GM23338 (cell line): ENCODE data around the gene SLFN12. TPM values are rescaled to one million over a fixed set of nuclear protein-coding genes. Genes with fewer than 3 reads are reported as not detected.
A peak's percentile ranks its signal among the peaks of the same experiment; 100 is the strongest.

ENCODE experiments used
- ATAC-seq: fragments of 200-7000 bp; cut with Tn5 transposase; 3 replicates; pipeline ENCODE4 v1.9.1; 2020
- DNase-seq: peaks from one replicate; pipeline ENCODE4 v3.0.0-alpha.2; 2015; ENCODE audit warnings: low spot score
- H2AFZ ChIP-seq: fragments of 200-600 bp; sonication (generic); 2 replicates; pipeline ENCODE4 v1.8.0; 2016; ENCODE audit warnings: antibody characterized with exemption, mild to moderate bottlenecking, moderate library complexity
- H3F3A ChIP-seq: fragments of 200-600 bp; sonication (generic); replicated peaks from 2 replicates; pipeline ENCODE4 v1.8.0; 2017; ENCODE audit warnings: antibody characterized with exemption, mixed run types, low read depth
- H3K27ac ChIP-seq: fragments of 200-600 bp; sonication (generic); 2 replicates; pipeline ENCODE4 v1.6.1; 2016; ENCODE audit warnings: low read depth
- H3K27me3 ChIP-seq: fragments of 200-600 bp; sonication (generic); 2 replicates; pipeline ENCODE4 v1.8.0; 2016; ENCODE audit warnings: mild to moderate bottlenecking, mixed run types, moderate library complexity; ENCODE audit not compliant: insufficient read depth
- H3K36me3 ChIP-seq: fragments of 200-600 bp; sonication (generic); 2 replicates; pipeline ENCODE4 v1.8.0; 2016; ENCODE audit warnings: mild to moderate bottlenecking; ENCODE audit not compliant: insufficient read depth
- H3K4me1 ChIP-seq: fragments of 200-600 bp; sonication (generic); 2 replicates; pipeline ENCODE4 v1.8.0; 2016; ENCODE audit warnings: mild to moderate bottlenecking, moderate library complexity; ENCODE audit not compliant: insufficient read depth
- H3K4me2 ChIP-seq: fragments of 200-600 bp; sonication (generic); 2 replicates; pipeline ENCODE4 v1.7.1; 2017; ENCODE audit warnings: mixed run types
- H3K4me3 ChIP-seq: fragments of 200-600 bp; sonication (generic); 2 replicates; pipeline ENCODE4 v1.6.1; 2016; ENCODE audit warnings: mixed run types
- H3K79me2 ChIP-seq: fragments of 200-600 bp; sonication (generic); replicated peaks from 2 replicates; pipeline ENCODE4 v1.8.0; 2017; ENCODE audit warnings: mild to moderate bottlenecking; ENCODE audit not compliant: insufficient read depth
- H3K9me2 ChIP-seq: fragments of 200-600 bp; sonication (generic); 2 replicates; pipeline ENCODE4 v1.8.0; 2017; ENCODE audit not compliant: insufficient read depth
- H4K20me1 ChIP-seq: fragments of 200-600 bp; sonication (generic); replicated peaks from 2 replicates; pipeline ENCODE4 v1.8.0; 2017; ENCODE audit warnings: mild to moderate bottlenecking; ENCODE audit not compliant: insufficient read depth
- H3K27ac Mint-ChIP-seq: 2 replicates; pipeline ENCODE4 v1.8.0; 2020; ENCODE audit warnings: inconsistent platforms, mild to moderate bottlenecking, moderate library complexity, mixed read lengths
- H3K27me3 Mint-ChIP-seq: 3 replicates; pipeline ENCODE4 v1.8.0; 2022; ENCODE audit warnings: low read depth, mild to moderate bottlenecking, moderate library complexity, mixed read lengths, inconsistent platforms; ENCODE audit not compliant: insufficient read depth, poor library complexity
- H3K36me3 Mint-ChIP-seq: 3 replicates; pipeline ENCODE4 v1.8.0; 2021; ENCODE audit warnings: low read depth, mild to moderate bottlenecking, inconsistent platforms, moderate library complexity, mixed read lengths
- H3K4me1 Mint-ChIP-seq: 3 replicates; pipeline ENCODE4 v1.8.0; 2020; ENCODE audit warnings: mild to moderate bottlenecking, inconsistent platforms, mixed read lengths
- H3K4me3 Mint-ChIP-seq: 3 replicates; pipeline ENCODE4 v1.8.0; 2021; ENCODE audit warnings: moderate library complexity, mild to moderate bottlenecking, inconsistent platforms, mixed read lengths
- H3K9me3 Mint-ChIP-seq: 3 replicates; pipeline ENCODE4 v1.8.0; 2020; ENCODE audit warnings: moderate library complexity, mild to moderate bottlenecking, inconsistent platforms, mixed read lengths
- EZH2 ChIP-seq: fragments of 200-600 bp; sonication (generic); IDR thresholded peaks from one replicate; pipeline ENCODE4 v1.8.0; 2017; ENCODE audit warnings: antibody characterized with exemption, mild to moderate bottlenecking, low read depth; ENCODE audit not compliant: unreplicated experiment
- EZH2phosphoT487 ChIP-seq: fragments of 200-600 bp; sonication (generic); IDR thresholded peaks from one replicate; pipeline ENCODE4 v1.8.1; 2018; ENCODE audit warnings: antibody characterized with exemption; ENCODE audit not compliant: unreplicated experiment
- NANOG ChIP-seq: IDR thresholded peaks from 2 replicates; pipeline ENCODE4 v1.6.1; 2016; ENCODE audit warnings: antibody characterized with exemption, borderline replicate concordance
- POLR2AphosphoS5 ChIP-seq: IDR thresholded peaks from 2 replicates; pipeline ENCODE4 v1.6.1; 2016; ENCODE audit warnings: antibody characterized with exemption, low read depth
- STAT1 ChIP-seq: IDR thresholded peaks from one replicate; pipeline ENCODE4 v1.6.1; 2016; ENCODE audit warnings: antibody characterized with exemption; ENCODE audit not compliant: unreplicated experiment
- ZNF114 ChIP-seq: fragments of 250-450 bp; sonication (Bioruptor Pico); IDR thresholded peaks from 2 replicates; pipeline ENCODE4 v1.5.0; 2020; ENCODE audit warnings: mild to moderate bottlenecking, moderate library complexity
- ZNF331 ChIP-seq: fragments of 250-450 bp; sonication (Bioruptor Pico); IDR thresholded peaks from 2 replicates; pipeline ENCODE4 v1.5.0; 2020; ENCODE audit warnings: low read depth, mild to moderate bottlenecking, moderate library complexity
- polyA plus RNA-seq: library from polyadenylated mRNA; unstranded; fragments of >200 nt; fragmentation: Nextera tagmentation; extraction: Ambion mirVana; gene quantifications from 2 replicates; pipeline ENCODE4 v1.2.1, GENCODE V29; 2016
- total RNA-seq: library from RNA; depleted of rRNA; stranded (reverse); fragments of >200 nt; shearing (Covaris generic); gene quantifications from 2 replicates; pipeline ENCODE4 v1.2.3, GENCODE V29; 2014
- TF ChIP-seq, protein P1 (sequence below), 2 experiments: fragments of 200-600 bp in 1 of 2; sonication (generic) in 1 of 2; conservative IDR thresholded peaks; 2 replicates each; pipeline versions ENCODE4 v1.5.1 to v1.6.1; 2016 to 2017; ENCODE audit warnings: antibody characterized with exemption in 2 of 2, low read depth in 2 of 2, mild to moderate bottlenecking in 2 of 2, moderate library complexity in 1 of 2
- TF ChIP-seq, protein P2 (sequence below): fragments of 250-450 bp; sonication (Bioruptor Pico); IDR thresholded peaks from 2 replicates; pipeline ENCODE4 v1.5.0; 2020; ENCODE audit warnings: mild to moderate bottlenecking, moderate library complexity
- TF ChIP-seq, protein P3 (sequence below): IDR thresholded peaks from 2 replicates; pipeline ENCODE4 v1.6.1; 2016; ENCODE audit warnings: antibody characterized with exemption
- TF ChIP-seq, protein P4 (sequence below): IDR thresholded peaks from one replicate; pipeline ENCODE4 v1.6.1; 2018; ENCODE audit warnings: antibody characterized with exemption; ENCODE audit not compliant: unreplicated experiment

Gene SLFN12
- total and polyA plus RNA-seq, 2 experiments from 2014 or later, result 3.5 to 9.2 TPM

DNA sequence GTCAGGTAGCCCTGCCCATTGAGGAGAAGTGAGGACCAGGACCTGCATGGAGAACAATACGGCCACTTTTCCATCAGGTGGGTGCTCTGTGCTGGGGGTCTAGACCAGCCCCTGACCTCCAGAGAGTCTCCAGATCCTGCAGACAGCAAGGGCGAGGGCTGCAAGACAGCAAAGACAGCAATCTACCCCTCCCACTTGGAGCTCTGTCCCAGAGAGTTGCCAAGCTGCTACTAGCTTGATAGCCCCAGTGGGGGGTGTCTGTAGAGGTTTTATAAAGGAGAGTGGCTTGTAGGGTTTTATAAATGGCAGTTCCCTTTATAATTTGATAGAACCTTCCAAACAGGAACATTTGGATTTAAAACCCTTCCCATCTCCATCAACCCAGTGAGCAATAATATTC, 42.1 kb downstream of the SLFN12 start:
- 0 out of 2 replicates have a peak, but pooled peaks cover 8% of the 10 kb centered on the region for H3K27me3 ChIP-seq
- H3K4me2 ChIP-seq, result no peak overlapping the region
- TF ChIP-seq NANOG (no peak), ZNF114 (CRISPR knock-in tag) (no peak), EZH2phosphoT487 (no peak), POLR2AphosphoS5 (no peak), STAT1 (no peak), ZNF331 (CRISPR knock-in tag) (no peak), EZH2 (no peak)
- TF ChIP-seq, protein P1, sequence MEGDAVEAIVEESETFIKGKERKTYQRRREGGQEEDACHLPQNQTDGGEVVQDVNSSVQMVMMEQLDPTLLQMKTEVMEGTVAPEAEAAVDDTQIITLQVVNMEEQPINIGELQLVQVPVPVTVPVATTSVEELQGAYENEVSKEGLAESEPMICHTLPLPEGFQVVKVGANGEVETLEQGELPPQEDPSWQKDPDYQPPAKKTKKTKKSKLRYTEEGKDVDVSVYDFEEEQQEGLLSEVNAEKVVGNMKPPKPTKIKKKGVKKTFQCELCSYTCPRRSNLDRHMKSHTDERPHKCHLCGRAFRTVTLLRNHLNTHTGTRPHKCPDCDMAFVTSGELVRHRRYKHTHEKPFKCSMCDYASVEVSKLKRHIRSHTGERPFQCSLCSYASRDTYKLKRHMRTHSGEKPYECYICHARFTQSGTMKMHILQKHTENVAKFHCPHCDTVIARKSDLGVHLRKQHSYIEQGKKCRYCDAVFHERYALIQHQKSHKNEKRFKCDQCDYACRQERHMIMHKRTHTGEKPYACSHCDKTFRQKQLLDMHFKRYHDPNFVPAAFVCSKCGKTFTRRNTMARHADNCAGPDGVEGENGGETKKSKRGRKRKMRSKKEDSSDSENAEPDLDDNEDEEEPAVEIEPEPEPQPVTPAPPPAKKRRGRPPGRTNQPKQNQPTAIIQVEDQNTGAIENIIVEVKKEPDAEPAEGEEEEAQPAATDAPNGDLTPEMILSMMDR (conservative IDR thresholded peaks at IDR 0.05; ENCODE audit: low read depth in 2 of 2), result no peak
- TF ChIP-seq, protein P2, sequence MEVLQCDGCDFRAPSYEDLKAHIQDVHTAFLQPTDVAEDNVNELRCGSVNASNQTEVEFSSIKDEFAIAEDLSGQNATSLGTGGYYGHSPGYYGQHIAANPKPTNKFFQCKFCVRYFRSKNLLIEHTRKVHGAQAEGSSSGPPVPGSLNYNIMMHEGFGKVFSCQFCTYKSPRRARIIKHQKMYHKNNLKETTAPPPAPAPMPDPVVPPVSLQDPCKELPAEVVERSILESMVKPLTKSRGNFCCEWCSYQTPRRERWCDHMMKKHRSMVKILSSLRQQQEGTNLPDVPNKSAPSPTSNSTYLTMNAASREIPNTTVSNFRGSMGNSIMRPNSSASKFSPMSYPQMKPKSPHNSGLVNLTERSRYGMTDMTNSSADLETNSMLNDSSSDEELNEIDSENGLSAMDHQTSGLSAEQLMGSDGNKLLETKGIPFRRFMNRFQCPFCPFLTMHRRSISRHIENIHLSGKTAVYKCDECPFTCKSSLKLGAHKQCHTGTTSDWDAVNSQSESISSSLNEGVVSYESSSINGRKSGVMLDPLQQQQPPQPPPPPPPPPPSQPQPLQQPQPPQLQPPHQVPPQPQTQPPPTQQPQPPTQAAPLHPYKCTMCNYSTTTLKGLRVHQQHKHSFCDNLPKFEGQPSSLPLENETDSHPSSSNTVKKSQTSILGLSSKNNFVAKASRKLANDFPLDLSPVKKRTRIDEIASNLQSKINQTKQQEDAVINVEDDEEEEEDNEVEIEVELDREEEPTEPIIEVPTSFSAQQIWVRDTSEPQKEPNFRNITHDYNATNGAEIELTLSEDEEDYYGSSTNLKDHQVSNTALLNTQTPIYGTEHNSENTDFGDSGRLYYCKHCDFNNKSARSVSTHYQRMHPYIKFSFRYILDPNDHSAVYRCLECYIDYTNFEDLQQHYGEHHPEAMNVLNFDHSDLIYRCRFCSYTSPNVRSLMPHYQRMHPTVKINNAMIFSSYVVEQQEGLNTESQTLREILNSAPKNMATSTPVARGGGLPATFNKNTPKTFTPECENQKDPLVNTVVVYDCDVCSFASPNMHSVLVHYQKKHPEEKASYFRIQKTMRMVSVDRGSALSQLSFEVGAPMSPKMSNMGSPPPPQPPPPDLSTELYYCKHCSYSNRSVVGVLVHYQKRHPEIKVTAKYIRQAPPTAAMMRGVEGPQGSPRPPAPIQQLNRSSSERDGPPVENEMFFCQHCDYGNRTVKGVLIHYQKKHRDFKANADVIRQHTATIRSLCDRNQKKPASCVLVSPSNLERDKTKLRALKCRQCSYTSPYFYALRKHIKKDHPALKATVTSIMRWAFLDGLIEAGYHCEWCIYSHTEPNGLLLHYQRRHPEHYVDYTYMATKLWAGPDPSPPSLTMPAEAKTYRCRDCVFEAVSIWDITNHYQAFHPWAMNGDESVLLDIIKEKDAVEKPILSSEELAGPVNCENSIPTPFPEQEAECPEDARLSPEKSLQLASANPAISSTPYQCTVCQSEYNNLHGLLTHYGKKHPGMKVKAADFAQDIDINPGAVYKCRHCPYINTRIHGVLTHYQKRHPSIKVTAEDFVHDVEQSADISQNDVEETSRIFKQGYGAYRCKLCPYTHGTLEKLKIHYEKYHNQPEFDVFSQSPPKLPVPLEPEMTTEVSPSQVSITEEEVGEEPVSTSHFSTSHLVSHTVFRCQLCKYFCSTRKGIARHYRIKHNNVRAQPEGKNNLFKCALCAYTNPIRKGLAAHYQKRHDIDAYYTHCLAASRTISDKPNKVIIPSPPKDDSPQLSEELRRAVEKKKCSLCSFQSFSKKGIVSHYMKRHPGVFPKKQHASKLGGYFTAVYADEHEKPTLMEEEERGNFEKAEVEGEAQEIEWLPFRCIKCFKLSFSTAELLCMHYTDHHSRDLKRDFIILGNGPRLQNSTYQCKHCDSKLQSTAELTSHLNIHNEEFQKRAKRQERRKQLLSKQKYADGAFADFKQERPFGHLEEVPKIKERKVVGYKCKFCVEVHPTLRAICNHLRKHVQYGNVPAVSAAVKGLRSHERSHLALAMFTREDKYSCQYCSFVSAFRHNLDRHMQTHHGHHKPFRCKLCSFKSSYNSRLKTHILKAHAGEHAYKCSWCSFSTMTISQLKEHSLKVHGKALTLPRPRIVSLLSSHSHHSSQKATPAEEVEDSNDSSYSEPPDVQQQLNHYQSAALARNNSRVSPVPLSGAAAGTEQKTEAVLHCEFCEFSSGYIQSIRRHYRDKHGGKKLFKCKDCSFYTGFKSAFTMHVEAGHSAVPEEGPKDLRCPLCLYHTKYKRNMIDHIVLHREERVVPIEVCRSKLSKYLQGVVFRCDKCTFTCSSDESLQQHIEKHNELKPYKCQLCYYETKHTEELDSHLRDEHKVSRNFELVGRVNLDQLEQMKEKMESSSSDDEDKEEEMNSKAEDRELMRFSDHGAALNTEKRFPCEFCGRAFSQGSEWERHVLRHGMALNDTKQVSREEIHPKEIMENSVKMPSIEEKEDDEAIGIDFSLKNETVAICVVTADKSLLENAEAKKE, result no peak
- TF ChIP-seq, protein P3, sequence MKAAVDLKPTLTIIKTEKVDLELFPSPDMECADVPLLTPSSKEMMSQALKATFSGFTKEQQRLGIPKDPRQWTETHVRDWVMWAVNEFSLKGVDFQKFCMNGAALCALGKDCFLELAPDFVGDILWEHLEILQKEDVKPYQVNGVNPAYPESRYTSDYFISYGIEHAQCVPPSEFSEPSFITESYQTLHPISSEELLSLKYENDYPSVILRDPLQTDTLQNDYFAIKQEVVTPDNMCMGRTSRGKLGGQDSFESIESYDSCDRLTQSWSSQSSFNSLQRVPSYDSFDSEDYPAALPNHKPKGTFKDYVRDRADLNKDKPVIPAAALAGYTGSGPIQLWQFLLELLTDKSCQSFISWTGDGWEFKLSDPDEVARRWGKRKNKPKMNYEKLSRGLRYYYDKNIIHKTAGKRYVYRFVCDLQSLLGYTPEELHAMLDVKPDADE, result no peak
- TF ChIP-seq, protein P4, sequence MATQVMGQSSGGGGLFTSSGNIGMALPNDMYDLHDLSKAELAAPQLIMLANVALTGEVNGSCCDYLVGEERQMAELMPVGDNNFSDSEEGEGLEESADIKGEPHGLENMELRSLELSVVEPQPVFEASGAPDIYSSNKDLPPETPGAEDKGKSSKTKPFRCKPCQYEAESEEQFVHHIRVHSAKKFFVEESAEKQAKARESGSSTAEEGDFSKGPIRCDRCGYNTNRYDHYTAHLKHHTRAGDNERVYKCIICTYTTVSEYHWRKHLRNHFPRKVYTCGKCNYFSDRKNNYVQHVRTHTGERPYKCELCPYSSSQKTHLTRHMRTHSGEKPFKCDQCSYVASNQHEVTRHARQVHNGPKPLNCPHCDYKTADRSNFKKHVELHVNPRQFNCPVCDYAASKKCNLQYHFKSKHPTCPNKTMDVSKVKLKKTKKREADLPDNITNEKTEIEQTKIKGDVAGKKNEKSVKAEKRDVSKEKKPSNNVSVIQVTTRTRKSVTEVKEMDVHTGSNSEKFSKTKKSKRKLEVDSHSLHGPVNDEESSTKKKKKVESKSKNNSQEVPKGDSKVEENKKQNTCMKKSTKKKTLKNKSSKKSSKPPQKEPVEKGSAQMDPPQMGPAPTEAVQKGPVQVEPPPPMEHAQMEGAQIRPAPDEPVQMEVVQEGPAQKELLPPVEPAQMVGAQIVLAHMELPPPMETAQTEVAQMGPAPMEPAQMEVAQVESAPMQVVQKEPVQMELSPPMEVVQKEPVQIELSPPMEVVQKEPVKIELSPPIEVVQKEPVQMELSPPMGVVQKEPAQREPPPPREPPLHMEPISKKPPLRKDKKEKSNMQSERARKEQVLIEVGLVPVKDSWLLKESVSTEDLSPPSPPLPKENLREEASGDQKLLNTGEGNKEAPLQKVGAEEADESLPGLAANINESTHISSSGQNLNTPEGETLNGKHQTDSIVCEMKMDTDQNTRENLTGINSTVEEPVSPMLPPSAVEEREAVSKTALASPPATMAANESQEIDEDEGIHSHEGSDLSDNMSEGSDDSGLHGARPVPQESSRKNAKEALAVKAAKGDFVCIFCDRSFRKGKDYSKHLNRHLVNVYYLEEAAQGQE, result no peak
- no peaks in the 10 kb centered on the region; the same call in 1 of the 2 replicates for H3K9me2 ChIP-seq
- no peak overlapping the region for H3K27ac ChIP-seq
- H3K79me2 ChIP-seq, result no peaks in the 10 kb centered on the region
- Mint-ChIP-seq H3K27me3 (peaks cover 2% of the 10 kb centered on the region), H3K36me3 (peaks cover 7% of the 10 kb centered on the region), H3K9me3 (peaks cover 15% of the 10 kb centered on the region), H3K27ac (no peak overlapping the region), H3K4me1 (peaks cover 8% of the 10 kb centered on the region), H3K4me3 (no peak overlapping the region)
- no peak overlapping the region for H3K4me3 ChIP-seq
- peak; percentile 22 for DNase-seq
- peaks cover 5% of the 10 kb centered on the region; the same call in 1 of the 2 replicates for H4K20me1 ChIP-seq
- H3K4me1 ChIP-seq, result no peaks in the 10 kb centered on the region
- H3F3A ChIP-seq, result no peaks in the 10 kb centered on the region
- no peaks in the 10 kb centered on the region for H3K36me3 ChIP-seq
- H2AFZ ChIP-seq, result no peak overlapping the region
- ATAC-seq, result no peak
